Upper lobe of left lung (tissue), 4 donors: ENCODE data around the gene SIRPD.
"Not testable (repeated sequence)": the region's sequence is repeated elsewhere in the genome, so short reads cannot be mapped to it uniquely, and the experiment has no call there.

Experiments used
- CTCF ChIP-seq, 6 experiments: fragments of 450-650 bp in 4 of 6; fragments of 200-600 bp in 2 of 6; sonication (generic) in 2 of 6; IDR thresholded peaks; one replicate each; pipeline ENCODE4 v1.5.1; 2016 to 2019; ENCODE audit warnings: antibody characterized with exemption in 6 of 6
- EP300 ChIP-seq, 4 donors: sonication (generic); formaldehyde crosslinking; IDR thresholded peaks; one replicate each; pipeline ENCODE4 v1.5.1; 2017; ENCODE audit warnings: antibody characterized with exemption in 4 of 4, control low read depth in 2 of 4
- POLR2AphosphoS5 ChIP-seq, 2 donors: sonication (generic); formaldehyde crosslinking; IDR thresholded peaks; one replicate each; pipeline ENCODE4 v1.5.1; 2017; ENCODE audit warnings: antibody characterized with exemption in 2 of 2

GRCh38 chr20:1576003-1576402 is 18.5 kb upstream of the SIRPD start:
- not testable (repeated sequence) for TF ChIP-seq EP300, CTCF, POLR2AphosphoS5 (IDR thresholded peaks at IDR 0.05)
